GM18951 (cell line): ENCODE measurements around the gene RAPGEF6.

Source experiments
- POLR2A ChIP-seq: IDR thresholded peaks from 4 replicates; pipeline ENCODE4 v1.6.1; 2011; ENCODE audit warnings: mild to moderate bottlenecking; ENCODE audit not compliant: insufficient read length, insufficient read depth; ENCODE audit errors: extremely low read depth
- in situ Hi-C: fragments of 300-500 bp; cut with MboI; formaldehyde crosslinking; loops from one replicate; pipeline ENCODE4 v1.12.0; 2022; ENCODE audit warnings: low sequenced_read_pairs, mixed read lengths, inconsistent platforms; ENCODE audit not compliant: unreplicated experiment

RAPGEF6 gene

DNA sequence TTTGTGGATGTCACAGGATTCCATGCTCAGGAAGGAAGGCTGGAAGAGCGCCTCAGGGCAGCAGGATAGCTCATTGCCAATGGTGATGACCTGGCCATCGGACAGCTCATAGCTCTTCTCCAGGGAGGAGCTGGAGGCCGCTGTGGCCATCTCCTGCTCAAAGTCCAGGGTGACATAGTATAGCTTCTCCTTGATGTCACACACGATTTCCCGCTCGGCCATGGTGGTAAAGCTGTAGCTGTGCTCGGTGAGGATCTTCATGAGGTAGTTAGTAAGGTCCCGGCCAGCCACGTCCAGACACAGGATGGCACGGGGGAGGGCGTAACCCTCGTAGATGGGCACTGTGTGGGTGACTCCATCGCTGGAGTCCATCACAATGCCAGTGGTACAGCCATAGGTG lies 24.3 kb upstream of the RAPGEF6 start:
- in situ Hi-C loops: no loop called here
- TF ChIP-seq POLR2A: no peak

DNA sequence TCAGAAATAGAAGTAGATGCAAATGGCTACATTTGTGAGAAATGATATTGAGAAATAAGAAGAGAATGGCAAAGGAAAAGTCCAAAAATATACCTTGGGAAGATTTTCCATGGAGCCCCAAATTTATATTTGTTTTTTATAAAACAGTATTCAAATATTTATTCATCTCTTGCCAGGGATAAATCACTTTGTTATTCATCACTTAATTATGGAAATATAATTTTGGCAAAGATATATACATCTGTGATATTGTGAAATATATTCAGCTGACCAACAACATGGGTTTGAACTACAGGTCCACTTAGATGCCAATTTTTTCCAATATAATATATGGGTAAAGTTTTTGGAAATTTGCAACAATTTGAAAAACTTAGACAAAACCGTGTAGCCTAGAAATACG lies 19.7 kb upstream of the RAPGEF6 start:
- in situ Hi-C loops: no loop called here
- no peak for TF ChIP-seq POLR2A

DNA sequence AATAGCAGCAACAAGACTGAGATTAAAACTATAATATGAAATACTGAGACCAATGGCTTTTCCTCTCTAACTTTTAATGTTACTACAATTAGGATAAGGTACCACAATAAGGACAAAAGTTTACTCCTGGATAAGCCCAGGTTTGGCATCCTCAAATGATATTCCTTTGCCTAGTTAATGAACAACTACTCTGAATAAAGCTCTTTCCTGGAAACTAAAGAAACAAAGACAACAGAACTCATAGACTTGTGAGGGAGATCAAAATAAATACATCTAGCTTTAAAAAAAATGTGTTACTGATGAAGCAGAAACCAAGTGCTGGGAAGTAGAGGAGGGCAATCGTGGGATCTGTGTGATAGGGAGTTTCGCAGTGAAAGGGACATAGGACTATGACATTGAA lies 19.3 kb upstream of the RAPGEF6 start:
- in situ Hi-C loops: no loop called here
- no peak for TF ChIP-seq POLR2A

DNA sequence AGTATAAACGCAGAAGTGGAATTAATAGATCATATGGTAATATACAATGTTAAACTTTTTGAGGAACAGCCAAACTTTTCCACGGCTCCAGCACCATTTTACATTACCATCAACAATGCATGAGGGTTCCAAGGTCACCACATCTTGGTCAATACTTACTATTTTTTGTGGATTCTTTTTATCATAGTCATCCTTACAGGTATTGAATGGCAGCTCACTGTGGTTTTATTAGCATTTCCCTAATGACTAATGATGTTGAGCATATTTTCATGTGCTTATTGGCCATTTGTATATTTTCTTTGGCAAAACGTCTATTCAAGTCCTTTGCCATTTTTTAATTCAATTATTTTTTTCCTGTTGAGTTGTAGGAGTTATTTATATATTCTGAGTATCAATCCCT lies 14.1 kb upstream of the RAPGEF6 start:
- no peak for TF ChIP-seq POLR2A
- in situ Hi-C loops: no loop called here

DNA sequence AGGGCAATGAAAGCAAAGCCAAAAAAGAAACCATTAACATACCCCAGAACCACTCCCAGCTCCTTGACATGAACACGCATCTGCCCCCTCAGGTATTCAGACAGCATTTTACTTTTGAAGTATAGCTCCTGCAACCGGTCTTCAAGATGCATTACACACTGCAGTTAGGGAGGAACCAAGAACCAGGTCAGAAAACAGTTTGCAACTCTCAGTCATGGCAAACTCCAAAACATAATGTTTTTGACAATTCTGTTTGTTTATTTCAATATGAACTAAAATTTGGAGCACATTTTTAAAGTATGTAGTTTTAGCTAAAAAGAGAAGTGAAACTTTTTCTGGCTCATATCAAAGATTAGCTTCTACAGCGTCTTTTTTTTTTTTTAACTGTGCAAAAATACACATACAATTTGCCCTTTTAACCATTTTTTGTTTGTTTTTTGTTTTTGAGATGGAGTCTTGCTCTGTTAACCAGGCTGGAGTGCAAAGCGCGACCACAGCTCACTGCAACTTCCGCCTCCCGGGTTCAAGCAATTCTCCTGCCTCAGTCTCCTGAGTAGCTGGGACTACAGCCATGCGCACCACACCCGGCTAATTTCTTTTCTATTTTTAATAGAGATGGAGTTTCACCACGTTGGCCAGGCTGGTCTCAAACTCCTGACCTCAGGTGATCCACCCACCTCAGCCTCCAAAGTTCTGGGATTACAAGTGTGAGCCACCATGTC lies 12.2 kb upstream of the RAPGEF6 start:
- no peak for TF ChIP-seq POLR2A
- in situ Hi-C loops: no loop called here

DNA sequence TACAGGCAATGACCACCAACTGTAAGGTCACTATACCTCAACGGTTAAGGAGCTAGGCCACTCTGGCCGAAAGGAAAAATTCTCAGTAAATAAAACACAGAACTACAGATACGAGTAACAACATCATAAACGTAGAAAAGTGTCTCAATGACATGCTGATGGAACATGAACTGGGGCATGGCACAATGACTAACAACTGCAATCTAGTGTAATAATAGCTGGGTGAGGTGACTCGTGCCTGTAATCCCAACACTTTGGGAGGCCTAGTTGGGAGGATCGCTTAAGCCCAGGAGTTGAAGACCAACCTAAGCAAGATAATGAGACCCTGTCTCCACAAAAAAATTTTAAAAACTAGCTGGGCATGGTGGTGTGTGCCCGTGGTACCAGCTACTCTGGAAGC lies 9.8 kb upstream of the RAPGEF6 start:
- no peak for TF ChIP-seq POLR2A
- in situ Hi-C loops: no loop called here

DNA sequence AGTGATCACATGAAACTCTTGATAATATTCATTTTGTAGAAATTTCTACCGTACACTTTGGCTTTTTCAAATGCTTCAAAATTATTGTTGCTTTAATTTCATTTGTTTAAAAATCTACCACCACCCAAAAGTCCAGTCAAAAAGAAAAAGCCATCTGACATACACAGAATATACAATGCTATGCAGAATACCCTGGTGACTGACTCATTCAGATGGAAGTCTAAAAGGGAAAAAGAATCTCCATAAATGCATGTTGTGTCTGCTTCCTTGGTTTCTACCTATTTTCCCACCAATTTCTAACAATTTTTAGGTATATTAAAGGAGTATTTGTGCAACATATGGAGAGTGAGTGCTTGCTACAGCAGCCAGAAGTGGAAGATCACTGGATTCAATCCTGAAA lies 9.3 kb upstream of the RAPGEF6 start:
- TF ChIP-seq POLR2A: no peak
- in situ Hi-C loops: no loop called here

DNA sequence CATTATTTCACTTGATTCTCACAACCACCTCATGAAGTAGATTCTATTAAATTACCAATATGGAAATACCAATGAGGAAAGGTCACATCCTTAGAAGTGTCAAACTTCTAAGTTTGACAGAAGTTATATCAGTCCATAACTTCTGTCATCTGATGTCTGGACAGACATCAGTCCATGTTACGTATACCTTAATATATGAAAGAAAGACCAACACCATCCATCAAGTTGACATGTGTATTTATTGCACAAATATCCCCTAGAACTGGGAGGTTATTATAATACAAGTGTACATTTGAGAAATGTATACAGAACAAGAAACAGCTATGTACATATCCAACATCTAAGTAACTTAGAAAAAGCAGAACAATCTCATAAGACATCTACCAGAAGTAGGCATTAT lies 6.5 kb upstream of the RAPGEF6 start:
- in situ Hi-C loops: no loop called here
- no peak for TF ChIP-seq POLR2A

DNA sequence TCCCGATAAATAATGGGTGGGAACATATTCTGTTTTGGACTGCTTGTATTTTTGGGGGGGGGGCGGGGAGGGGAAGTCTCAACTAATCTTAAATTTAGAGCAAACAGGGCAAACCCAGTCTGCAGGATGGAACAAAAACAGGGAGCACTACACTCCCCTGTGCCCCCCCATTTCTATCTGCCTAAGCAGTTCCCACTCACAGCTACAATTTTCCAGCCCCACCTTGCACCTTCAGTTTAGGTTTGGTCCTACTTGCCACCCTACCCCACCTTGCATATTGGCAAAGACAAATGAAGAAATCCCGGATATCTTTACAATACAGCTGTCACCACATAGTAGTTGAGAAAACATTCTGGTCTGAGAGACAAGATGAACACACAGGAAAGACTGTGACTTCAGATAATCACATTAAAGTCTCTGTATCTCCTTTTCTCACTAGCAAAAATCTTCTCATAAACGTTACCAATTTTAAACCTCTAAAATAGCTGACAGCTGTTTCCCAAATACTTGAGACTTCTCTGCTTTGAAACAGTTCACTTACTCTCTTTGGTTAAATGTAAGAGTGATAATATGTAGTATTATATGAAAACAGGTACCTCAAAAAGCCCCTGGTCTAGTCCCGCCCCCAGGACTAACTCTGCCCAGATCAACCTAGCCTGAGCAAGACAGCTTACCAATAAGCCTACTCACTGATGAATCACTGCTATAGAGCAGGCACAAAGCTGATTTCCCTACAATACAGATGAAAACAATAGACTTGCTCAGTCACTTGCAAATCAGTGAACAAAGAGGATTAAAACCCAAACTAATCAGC lies 5.2 kb upstream of the RAPGEF6 start:
- in situ Hi-C loops: no loop called here
- no peak for TF ChIP-seq POLR2A

DNA sequence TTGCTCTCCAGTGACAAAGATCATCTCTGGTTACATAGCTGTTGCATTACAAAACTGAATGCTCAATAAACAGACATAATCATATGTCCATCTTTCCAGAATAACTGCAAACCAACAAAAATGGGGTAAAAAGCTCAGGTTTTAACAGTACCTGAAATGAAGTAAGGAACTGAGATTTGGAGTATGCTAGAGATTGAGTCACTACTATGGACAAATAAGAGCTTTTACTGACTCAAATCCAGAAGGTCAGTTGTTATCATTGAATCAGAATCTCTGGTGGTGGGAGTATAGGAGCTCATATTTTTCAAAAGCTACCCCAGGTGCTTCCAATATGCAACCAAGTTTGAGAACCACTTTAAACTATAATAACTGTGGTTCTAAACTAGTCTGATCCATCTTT lies 4.1 kb upstream of the RAPGEF6 start:
- in situ Hi-C loops: no loop called here

DNA sequence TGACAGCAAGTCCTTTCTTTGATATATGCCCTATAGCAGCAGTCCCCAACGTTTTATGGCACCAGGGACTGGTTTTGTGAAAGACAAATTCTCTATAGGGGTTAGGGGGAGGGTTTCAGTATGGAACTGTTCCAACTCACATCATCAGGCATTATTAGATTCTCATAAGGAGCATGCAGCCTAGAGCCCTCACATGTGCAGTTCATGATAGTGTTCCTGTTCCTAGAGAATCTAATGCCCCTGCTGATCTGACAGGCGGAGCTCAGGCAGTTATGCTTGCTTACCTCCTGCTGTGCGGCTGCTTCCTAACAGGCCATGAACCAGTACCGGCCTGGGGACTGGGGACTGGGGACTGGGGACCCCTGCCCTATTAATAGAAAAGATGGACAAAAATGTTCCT lies 2.7 kb upstream of the RAPGEF6 start:
- TF ChIP-seq POLR2A: no peak
- in situ Hi-C loops: no loop called here

More for the DNA sequence above, 4.1 kb upstream of the RAPGEF6 start:
- TF ChIP-seq POLR2A: no peak

DNA sequence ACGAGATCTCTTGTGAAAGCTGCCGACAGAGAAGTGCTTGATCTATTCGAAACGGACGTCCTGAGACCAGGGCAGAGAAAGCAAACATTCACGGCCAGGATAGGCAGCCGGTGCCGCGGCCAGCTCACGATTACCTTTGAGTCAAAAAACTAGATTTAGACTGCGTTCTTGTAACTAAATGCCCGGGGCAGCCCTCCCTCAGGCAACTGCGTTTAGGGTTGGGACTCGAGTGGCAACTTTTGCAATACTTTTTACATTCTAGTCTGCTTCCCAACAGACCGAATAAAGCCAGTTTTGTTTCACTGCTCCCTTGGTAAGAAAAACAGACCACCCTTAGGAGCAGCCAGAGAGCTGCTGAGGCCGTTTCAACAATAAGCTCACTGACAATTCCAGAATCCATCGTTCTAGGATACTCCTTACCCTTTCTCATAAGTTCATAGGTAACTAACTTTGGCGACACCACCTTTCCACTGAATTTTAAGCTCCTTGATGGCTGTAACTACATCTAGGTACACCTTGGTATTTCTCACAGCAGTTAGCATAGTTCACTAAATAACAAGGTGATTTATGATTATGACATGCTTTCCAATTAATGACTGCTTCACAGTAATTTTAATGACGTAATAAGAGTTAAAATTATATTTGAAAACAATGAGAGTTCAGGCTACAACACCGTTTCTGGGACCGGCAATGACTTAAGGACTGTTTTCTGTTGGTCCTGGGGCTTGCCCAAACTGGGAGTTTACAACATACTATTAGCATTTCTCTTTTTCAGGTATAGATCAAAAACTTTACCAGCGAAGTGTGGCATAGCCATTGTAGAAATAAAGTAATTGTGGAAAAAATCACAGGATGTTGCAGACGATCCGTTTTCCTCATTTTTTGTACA lies 899 bp upstream of the RAPGEF6 start:
- TF ChIP-seq POLR2A: peak; percentile 47
- in situ Hi-C loops: no loop called here

DNA sequence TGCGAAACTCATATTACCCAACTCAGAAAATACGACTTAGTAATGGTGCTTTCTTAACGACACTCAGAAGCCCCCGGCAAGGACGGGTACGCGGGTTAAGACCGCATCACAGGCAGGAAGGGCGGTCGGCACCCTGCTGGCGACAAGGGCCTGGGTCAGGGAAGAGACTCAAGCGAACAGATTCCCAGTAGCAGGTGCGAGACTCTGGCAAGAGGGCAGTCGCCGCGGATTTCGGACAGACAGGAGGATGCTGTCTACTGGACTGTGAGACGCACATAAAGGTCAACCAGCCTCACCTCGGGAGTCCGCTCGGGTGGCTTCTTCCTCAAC lies 398 bp downstream of the RAPGEF6 start:
- in situ Hi-C loops: no loop called here
- TF ChIP-seq POLR2A: no peak
